Thoracic aorta (tissue), 2 donors: Measurements from ENCODE around the gene MRPL58. TPM values are rescaled to one million over a fixed set of nuclear protein-coding genes. Genes with fewer than 3 reads are reported as not detected.

ENCODE experiments used
- ATAC-seq: fragments of 150-250 bp; one replicate; pipeline ENCODE4 v1.8.0; 2017; ENCODE audit warnings: low read depth; ENCODE audit not compliant: insufficient number of reproducible peaks, low FRiP score
- DNase-seq: peaks from one replicate; pipeline ENCODE4 v3.0.0-alpha.2; 2020; ENCODE audit warnings: low spot score
- H3K27ac ChIP-seq, 2 donors: fragments of 200-600 bp; sonication (generic); 1 replicate in 1 of 2; 2 replicates in 1 of 2; pipeline ENCODE4 v1.5.1; 2016; ENCODE audit warnings: mild to moderate bottlenecking in 2 of 2, moderate library complexity in 2 of 2
- H3K27me3 ChIP-seq: fragments of 200-600 bp; sonication (generic); replicated peaks from 2 replicates; pipeline ENCODE4 v1.6.0; 2016; ENCODE audit warnings: mild to moderate bottlenecking; ENCODE audit not compliant: insufficient read depth
- H3K36me3 ChIP-seq: fragments of 200-600 bp; sonication (generic); one replicate; pipeline ENCODE4 v1.5.1; 2016
- H3K4me1 ChIP-seq, 2 donors: fragments of 200-600 bp; sonication (generic); 1 replicate in 1 of 2; 2 replicates in 1 of 2; pipeline versions ENCODE4 v1.5.1 to v1.6.0; 2016; ENCODE audit warnings: low read depth in 2 of 2, mild to moderate bottlenecking in 1 of 2; ENCODE audit not compliant: control insufficient read depth in 1 of 2
- H3K4me3 ChIP-seq: fragments of 200-600 bp; sonication (generic); 2 replicates; pipeline ENCODE4 v1.5.1; 2016; ENCODE audit warnings: mild to moderate bottlenecking
- H3K9me3 ChIP-seq: fragments of 200-600 bp; sonication (generic); 2 replicates; pipeline ENCODE4 v1.5.1; 2016
- CTCF ChIP-seq: fragments of 200-600 bp; sonication (generic); IDR thresholded peaks from one replicate; pipeline ENCODE4 v1.5.1; 2019; ENCODE audit warnings: antibody characterized with exemption
- total RNA-seq, 2 donors: library from RNA; depleted of rRNA; stranded (reverse); fragments of >200 nt; gene quantifications; one replicate each; pipeline versions ENCODE4 v1.1.0 to v1.2.3, GENCODE V29; 2016

MRPL58 gene
- total RNA-seq, 2 donors from 2014 or later, result 40.3 to 82.6 TPM

- TF ChIP-seq CTCF, result no peak
- ATAC-seq (no peak), DNase-seq (no peak)
- peaks cover 4 to 21% of the 10 kb centered on the region in 2 donors for H3K4me1 ChIP-seq
- H3K27ac ChIP-seq, result peak overlapping the region in 1 of 2 donors; percentile 1
- no peaks in the 10 kb centered on the region for H3K36me3 ChIP-seq
- no peaks in the 10 kb centered on the region for H3K9me3 ChIP-seq
- H3K27me3 ChIP-seq, result no peaks in the 10 kb centered on the region
- no peak overlapping the region for H3K4me3 ChIP-seq
These were observed 1.6 kb upstream of the MRPL58 start for GRCh38 chr17:75010683-75011400.

GRCh38 chr17:75011401-75012095 lies 922 bp upstream of the MRPL58 start:
- Histone ChIP-seq H3K9me3 (no peaks in the 10 kb centered on the region), H3K27me3 (no peaks in the 10 kb centered on the region), H3K4me3 (peak overlapping the region; percentile 92), H3K36me3 (no peaks in the 10 kb centered on the region), H3K27ac (peak overlapping the region; percentile 89), H3K4me1 (peaks cover 4 to 21% of the 10 kb centered on the region in 2 donors)
- no peak for DNase-seq
- no peak for TF ChIP-seq CTCF
- peak; percentile 50 for ATAC-seq

GRCh38 chr17:75012096-75012345 lies 449 bp upstream of the MRPL58 start:
- Histone ChIP-seq H3K27ac (peak overlapping the region; percentile 89), H3K36me3 (no peaks in the 10 kb centered on the region), H3K27me3 (no peaks in the 10 kb centered on the region), H3K9me3 (no peaks in the 10 kb centered on the region), H3K4me1 (peaks cover 4 to 21% of the 10 kb centered on the region in 2 donors), H3K4me3 (peak overlapping the region; percentile 92)
- no peak for TF ChIP-seq CTCF
- ATAC-seq, result no peak
- DNase-seq, result no peak

GRCh38 chr17:75013092-75013559 lies 656 bp downstream of the MRPL58 start:
- Histone ChIP-seq H3K27me3 (no peaks in the 10 kb centered on the region), H3K27ac (peak overlapping the region; percentile 89), H3K9me3 (no peaks in the 10 kb centered on the region), H3K4me1 (peaks cover 4 to 21% of the 10 kb centered on the region in 2 donors), H3K4me3 (peak overlapping the region; percentile 92), H3K36me3 (no peaks in the 10 kb centered on the region)
- ATAC-seq (no peak), DNase-seq (no peak)
- no peak for TF ChIP-seq CTCF

- Histone ChIP-seq H3K4me1 (no peaks in the 10 kb centered on the region), H3K27me3 (no peaks in the 10 kb centered on the region), H3K27ac (no peak overlapping the region), H3K9me3 (no peaks in the 10 kb centered on the region), H3K4me3 (no peak overlapping the region), H3K36me3 (peaks cover 22% of the 10 kb centered on the region)
- DNase-seq, result no peak
- TF ChIP-seq CTCF, result no peak
- ATAC-seq, result no peak
These were observed 6.7 kb downstream of the MRPL58 start for GRCh38 chr17:75019146-75019545.
